Endodermal cell (in vitro differentiated cells): ENCODE results near the gene KIAA0232. TPM values are rescaled to one million over a fixed set of nuclear protein-coding genes. Genes with fewer than 3 reads are reported as not detected.

Experiments used
- DNase-seq: peaks from one replicate; pipeline ENCODE4 v3.0.0-alpha.2; 2017
- H3K27ac ChIP-seq: 2 replicates; pipeline ENCODE4 v1.5.1; 2013; ENCODE audit warnings: mild to moderate bottlenecking, low read depth, low read length, moderate library complexity
- H3K27me3 ChIP-seq: 2 replicates; pipeline ENCODE4 v1.6.1; 2013; ENCODE audit warnings: mild to moderate bottlenecking, low read length, moderate library complexity; ENCODE audit not compliant: insufficient read depth, control insufficient read depth, poor library complexity, severe bottlenecking
- H3K36me3 ChIP-seq: 2 replicates; pipeline ENCODE4 v1.7.0; 2013; ENCODE audit warnings: mild to moderate bottlenecking, low read length, moderate library complexity; ENCODE audit not compliant: control insufficient read depth, insufficient read depth
- H3K4me1 ChIP-seq: one replicate; pipeline ENCODE4 v1.7.0; 2013; ENCODE audit warnings: low read length; ENCODE audit not compliant: control insufficient read depth, insufficient read depth
- H3K4me3 ChIP-seq: 2 replicates; pipeline ENCODE4 v1.5.1; 2013; ENCODE audit warnings: mild to moderate bottlenecking, low read length, moderate library complexity
- H3K9ac ChIP-seq: 2 replicates; pipeline ENCODE4 v1.6.1; 2013; ENCODE audit warnings: mild to moderate bottlenecking, low read length, moderate library complexity; ENCODE audit not compliant: poor library complexity, severe bottlenecking; ENCODE audit errors: extremely low read depth
- H3K9me3 ChIP-seq: 2 replicates; pipeline ENCODE4 v1.6.1; 2013; ENCODE audit warnings: mild to moderate bottlenecking, low read length, moderate library complexity; ENCODE audit not compliant: control insufficient read depth
- H3K27ac Mint-ChIP-seq: 2 replicates; pipeline ENCODE4 v1.8.0; 2020; ENCODE audit warnings: mixed read lengths
- H3K27me3 Mint-ChIP-seq: 2 replicates; pipeline ENCODE4 v1.8.0; 2021; ENCODE audit warnings: mild to moderate bottlenecking, mixed read lengths; ENCODE audit not compliant: insufficient read depth
- H3K36me3 Mint-ChIP-seq: 2 replicates; pipeline ENCODE4 v1.8.0; 2020; ENCODE audit warnings: low read depth, mixed read lengths
- H3K4me1 Mint-ChIP-seq: 2 replicates; pipeline ENCODE4 v1.8.0; 2020; ENCODE audit warnings: mixed read lengths
- H3K4me3 Mint-ChIP-seq: 2 replicates; pipeline ENCODE4 v1.8.0; 2020; ENCODE audit warnings: mild to moderate bottlenecking, moderate library complexity, mixed read lengths
- H3K9me3 Mint-ChIP-seq: 2 replicates; pipeline ENCODE4 v1.8.0; 2020; ENCODE audit warnings: mild to moderate bottlenecking, mixed read lengths
- WGBS, 2 experiments: methylation state at CpG; one replicate each; pipeline versions ENCODE4 v1.1.5 to v1.1.7; 2013; ENCODE audit warnings: missing lambda C conversion rate in 2 of 2, mixed read lengths in 1 of 2; ENCODE audit not compliant: insufficient coverage in 1 of 2, insufficient read length in 1 of 2; 5-methylcytosine and 5-hydroxymethylcytosine counted together
- total RNA-seq, 2 donors: library from RNA; stranded (reverse); fragmentation: NEBNext Ultra II Directional in 1 of 2; extraction: Animal tissue kit (Norgen Biotek cat#: 25700) in 1 of 2; gene quantifications; 2 replicates in 1 of 2; 3 replicates in 1 of 2; pipeline ENCODE4 v1.2.1, GENCODE V29; 2021
- TF ChIP-seq, protein P1 (sequence below): fragments of 200-600 bp; sonication (generic); conservative IDR thresholded peaks from 2 replicates; pipeline ENCODE4 v1.5.0; 2021; ENCODE audit warnings: antibody characterized with exemption, mild to moderate bottlenecking

The KIAA0232 gene
- total RNA-seq, 2 donors from 2014 or later = 32.9 to 43.5 TPM

DNA sequence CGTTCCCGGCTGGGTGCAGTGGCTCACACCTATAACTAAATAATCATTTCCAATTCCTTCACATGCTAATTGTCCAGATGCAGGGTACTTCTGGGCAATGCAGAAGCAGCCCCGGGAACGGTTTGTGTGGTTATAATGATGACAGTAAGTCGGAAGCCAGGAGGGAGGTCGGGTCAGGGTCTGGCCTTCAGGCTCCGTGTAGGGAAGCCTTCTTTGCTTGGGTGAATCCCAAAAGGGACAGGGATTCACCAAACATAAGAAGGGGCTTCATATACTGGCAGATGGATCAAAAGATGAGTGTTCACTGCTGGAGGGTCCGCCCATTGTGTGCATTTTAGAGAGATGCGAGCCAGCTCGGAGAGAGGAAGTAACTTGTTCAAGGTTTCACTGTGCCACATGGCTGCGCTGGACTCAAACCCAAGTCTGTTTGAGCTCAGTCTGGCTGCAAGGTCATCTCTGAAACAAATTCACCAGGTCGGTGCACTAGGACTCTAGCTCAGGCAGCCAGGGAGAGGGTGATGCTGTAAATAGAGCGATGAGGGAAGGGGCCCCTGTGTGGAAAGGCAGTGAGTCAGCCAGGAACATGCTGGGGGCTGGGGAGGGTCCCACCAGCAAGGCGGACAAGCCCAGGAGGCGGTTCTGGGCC is 4.8 kb upstream of the KIAA0232 start:
- Histone ChIP-seq H3K36me3 (no peaks in the 10 kb centered on the region), H3K27ac (no peak overlapping the region), H3K4me3 (no peak overlapping the region), H3K9me3 (no peaks in the 10 kb centered on the region), H3K4me1 (peaks cover 9% of the 10 kb centered on the region), H3K27me3 (peaks cover 30% of the 10 kb centered on the region), H3K9ac (no peak overlapping the region)
- peaks cover 33% of the 10 kb centered on the region for H3K27me3 Mint-ChIP-seq
- no peak for DNase-seq
- H3K9me3 Mint-ChIP-seq = no peaks in the 10 kb centered on the region
- H3K4me1 Mint-ChIP-seq = peaks cover 21% of the 10 kb centered on the region
- H3K36me3 Mint-ChIP-seq = no peaks in the 10 kb centered on the region
- TF ChIP-seq, protein P1, sequence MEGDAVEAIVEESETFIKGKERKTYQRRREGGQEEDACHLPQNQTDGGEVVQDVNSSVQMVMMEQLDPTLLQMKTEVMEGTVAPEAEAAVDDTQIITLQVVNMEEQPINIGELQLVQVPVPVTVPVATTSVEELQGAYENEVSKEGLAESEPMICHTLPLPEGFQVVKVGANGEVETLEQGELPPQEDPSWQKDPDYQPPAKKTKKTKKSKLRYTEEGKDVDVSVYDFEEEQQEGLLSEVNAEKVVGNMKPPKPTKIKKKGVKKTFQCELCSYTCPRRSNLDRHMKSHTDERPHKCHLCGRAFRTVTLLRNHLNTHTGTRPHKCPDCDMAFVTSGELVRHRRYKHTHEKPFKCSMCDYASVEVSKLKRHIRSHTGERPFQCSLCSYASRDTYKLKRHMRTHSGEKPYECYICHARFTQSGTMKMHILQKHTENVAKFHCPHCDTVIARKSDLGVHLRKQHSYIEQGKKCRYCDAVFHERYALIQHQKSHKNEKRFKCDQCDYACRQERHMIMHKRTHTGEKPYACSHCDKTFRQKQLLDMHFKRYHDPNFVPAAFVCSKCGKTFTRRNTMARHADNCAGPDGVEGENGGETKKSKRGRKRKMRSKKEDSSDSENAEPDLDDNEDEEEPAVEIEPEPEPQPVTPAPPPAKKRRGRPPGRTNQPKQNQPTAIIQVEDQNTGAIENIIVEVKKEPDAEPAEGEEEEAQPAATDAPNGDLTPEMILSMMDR = no peak
- WGBS, 2 experiments = 89% methylated on average over 6 to 15 of the region's 15 CpGs
- no peak overlapping the region for H3K4me3 Mint-ChIP-seq
- no peak overlapping the region for H3K27ac Mint-ChIP-seq

DNA sequence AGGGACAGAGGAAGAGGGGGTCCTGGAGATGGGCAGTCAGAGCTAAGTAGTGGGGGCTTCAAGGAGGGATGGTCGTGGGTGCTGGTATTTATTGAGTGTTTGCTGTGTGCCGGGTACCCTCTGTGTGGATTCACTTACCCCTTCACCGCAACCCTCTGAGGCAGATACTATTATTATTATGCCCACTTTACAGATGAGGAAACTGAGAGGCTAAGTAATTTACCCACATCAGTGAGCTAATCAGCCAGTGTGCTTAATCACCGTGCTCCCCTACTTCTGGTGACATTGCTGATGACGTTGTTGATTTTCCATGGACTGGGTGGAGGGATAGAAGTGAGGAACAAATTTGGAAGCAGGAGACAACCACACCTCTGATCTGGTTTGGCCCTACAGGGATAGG is 4.1 kb upstream of the KIAA0232 start:
- H3K27ac Mint-ChIP-seq = no peak overlapping the region
- 95 to 100% methylated on average over 2 to 5 of the region's 5 CpGs for WGBS, 2 experiments

DNA sequence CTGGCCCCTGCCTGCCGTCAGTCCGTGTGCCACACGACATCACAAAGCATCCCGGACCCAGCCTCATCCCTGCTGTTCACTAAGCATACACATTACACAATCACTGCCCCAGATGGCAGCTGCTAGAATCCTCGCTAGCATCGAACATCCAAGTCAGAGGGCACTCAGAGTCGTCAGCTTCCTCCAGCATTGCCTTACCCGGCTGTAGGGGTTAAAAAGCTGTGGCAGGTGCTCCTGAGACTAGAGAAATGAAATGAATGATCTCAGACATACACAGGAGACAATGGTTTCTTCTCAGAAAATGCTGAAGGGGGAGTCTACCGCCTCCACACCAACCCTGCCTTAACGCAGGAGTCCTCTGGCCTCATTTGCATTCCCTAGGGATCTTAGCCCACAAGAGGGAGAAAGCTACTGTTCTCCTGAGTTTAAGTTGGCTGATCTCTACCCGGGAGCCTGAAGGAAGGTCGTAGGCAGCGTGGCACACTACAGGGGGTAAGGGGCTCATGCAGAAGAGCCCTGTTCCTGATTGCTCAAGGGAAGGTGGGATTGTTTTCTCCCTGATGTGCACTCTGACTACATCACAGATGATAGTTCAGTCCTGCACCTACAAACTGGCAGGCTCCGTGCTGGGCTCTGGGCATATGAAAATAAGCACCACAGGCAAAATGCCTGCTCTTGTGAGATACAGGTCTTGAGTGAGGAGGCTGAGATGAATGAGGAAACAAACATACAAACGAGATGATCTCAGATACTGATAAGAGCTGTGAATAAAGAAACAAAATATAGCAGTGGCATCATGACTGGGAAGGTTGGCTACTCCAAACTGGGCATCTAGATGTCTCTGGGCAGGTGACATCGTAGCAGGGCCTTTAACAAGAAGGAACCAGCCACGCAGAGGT is 2.6 kb upstream of the KIAA0232 start:
- Histone ChIP-seq H3K9me3 (no peaks in the 10 kb centered on the region), H3K36me3 (no peaks in the 10 kb centered on the region), H3K4me3 (no peak overlapping the region), H3K27ac (peak overlapping the region; percentile 79), H3K4me1 (peaks cover 12% of the 10 kb centered on the region), H3K9ac (no peak overlapping the region), H3K27me3 (peaks cover 30% of the 10 kb centered on the region)
- DNase-seq = peak; percentile 77
- TF ChIP-seq, protein P1 = peak; percentile 59
- Mint-ChIP-seq H3K27ac (peak overlapping the region; percentile 68), H3K27me3 (peaks cover 31% of the 10 kb centered on the region), H3K4me3 (no peak overlapping the region), H3K36me3 (no peaks in the 10 kb centered on the region), H3K4me1 (peaks cover 31% of the 10 kb centered on the region), H3K9me3 (no peaks in the 10 kb centered on the region)
- 48 to 59% methylated on average over 13 to 17 of the region's 17 CpGs for WGBS, 2 experiments

More for the DNA sequence above, 4.1 kb upstream of the KIAA0232 start:
- no peak overlapping the region for H3K27ac ChIP-seq
- Mint-ChIP-seq H3K36me3 (no peaks in the 10 kb centered on the region), H3K4me3 (no peak overlapping the region), H3K9me3 (no peaks in the 10 kb centered on the region), H3K27me3 (peaks cover 33% of the 10 kb centered on the region), H3K4me1 (peaks cover 21% of the 10 kb centered on the region)
- TF ChIP-seq, protein P1 = no peak
- no peaks in the 10 kb centered on the region for H3K36me3 ChIP-seq
- peaks cover 30% of the 10 kb centered on the region for H3K27me3 ChIP-seq
- H3K9me3 ChIP-seq = no peaks in the 10 kb centered on the region
- peaks cover 9% of the 10 kb centered on the region for H3K4me1 ChIP-seq
- no peak for DNase-seq
- H3K9ac ChIP-seq = no peak overlapping the region
- H3K4me3 ChIP-seq = no peak overlapping the region
